AG20443 (cell line): Measurements from ENCODE around the gene C12orf57.
"Not testable (repeated sequence)": the region's sequence is repeated elsewhere in the genome, so short reads cannot be mapped to it uniquely, and the experiment has no call there.

Experiments used
- DNase-seq: peaks from one replicate; pipeline ENCODE4 v3.0.0; 2012; ENCODE audit warnings: low spot score, mixed read lengths

The C12orf57 gene

GRCh38 chr12:6943722-6944380, at the start of gene C12orf57, which contains the start of gene RNU7-1:
C12orf57 (plus strand) TSS chr12:6944022; CDS start chr12:6944122, 100 bp downstream.
RNU7-1 (plus strand) TSS chr12:6943816.
- DNase-seq, result peak; percentile 77

GRCh38 chr12:6894321-6894720, 49.5 kb upstream of the C12orf57 start:
- DNase-seq, result no peak

- DNase-seq, result no peak
Observed at GRCh38 chr12:6896846-6897435, 46.9 kb upstream of the C12orf57 start.

GRCh38 chr12:6899427-6899826, 44.4 kb upstream of the C12orf57 start:
- DNase-seq, result no peak

GRCh38 chr12:6899837-6900519, 43.8 kb upstream of the C12orf57 start:
- no peak for DNase-seq

GRCh38 chr12:6902448-6902847, 41.4 kb upstream of the C12orf57 start:
- no peak for DNase-seq

GRCh38 chr12:6903722-6904121, 40.1 kb upstream of the C12orf57 start:
- DNase-seq, result no peak

GRCh38 chr12:6904280-6905276, 39.2 kb upstream of the C12orf57 start, which contains the start of gene LRRC23:
LRRC23 (plus strand) TSS chr12:6904822; CDS start chr12:6905634, 812 bp downstream.
- DNase-seq, result peak; percentile 96

GRCh38 chr12:6905414-6906040, 38.3 kb upstream of the C12orf57 start:
- DNase-seq, result no peak

- not testable (repeated sequence) for DNase-seq
Observed at GRCh38 chr12:6908141-6908540, 35.7 kb upstream of the C12orf57 start.

GRCh38 chr12:6909421-6910145, 34.2 kb upstream of the C12orf57 start:
- no peak for DNase-seq

- DNase-seq, result no peak
Observed at GRCh38 chr12:6912164-6912935, 31.5 kb upstream of the C12orf57 start.

GRCh38 chr12:6914246-6914946, 29.4 kb upstream of the C12orf57 start, which contains the start of gene ENO2:
ENO2 (plus strand) TSS chr12:6914580; CDS start chr12:6915833, 1,253 bp downstream.
- DNase-seq, result peak; percentile 92

- DNase-seq, result no peak
Observed at GRCh38 chr12:6914947-6915788, 28.7 kb upstream of the C12orf57 start.

- no peak for DNase-seq
Observed at GRCh38 chr12:6915789-6916285, 28.0 kb upstream of the C12orf57 start.

- no peak for DNase-seq
Observed at GRCh38 chr12:6916426-6917200, 27.2 kb upstream of the C12orf57 start.
